ENCODE results near the gene PSMC2.

DNA sequence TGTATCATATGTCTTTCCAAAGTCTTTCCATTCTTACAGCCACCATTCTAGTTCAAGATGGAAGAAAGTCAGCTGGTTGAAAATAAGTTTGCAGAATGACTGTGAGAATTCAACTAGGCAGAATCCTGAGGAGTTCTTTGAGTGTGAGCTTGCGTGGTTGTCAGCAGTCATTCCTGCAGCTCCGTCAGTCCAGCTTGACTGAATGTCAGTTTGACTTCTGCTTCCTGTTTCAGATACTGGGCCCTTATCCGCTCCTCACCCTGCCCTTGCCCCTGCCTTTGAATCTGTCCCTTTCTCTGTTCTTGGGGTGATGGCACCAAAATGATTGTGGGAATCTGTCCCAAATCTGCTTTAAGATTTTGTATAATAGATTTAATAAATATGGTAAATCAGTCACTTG lies 70.8 kb downstream of the PSMC2 start:
- no peak for TF ChIP-seq CTCF (IDR thresholded peaks at IDR 0.05)
- no peak for TF ChIP-seq EZH2phosphoT487 (IDR thresholded peaks at IDR 0.05)

All from neural progenitor cell (in vitro differentiated cells).